22Rv1 (cell line): Measurements from ENCODE around the gene ANXA6.

Experiments used
- CTCF ChIP-seq: fragments of 450-650 bp; IDR thresholded peaks from 2 replicates; pipeline ENCODE4 v1.5.1; 2017; ENCODE audit warnings: mild to moderate bottlenecking
- ZFX ChIP-seq: fragments of 450-650 bp; IDR thresholded peaks from 2 replicates; pipeline ENCODE4 v1.6.1; 2017; ENCODE audit warnings: antibody characterized with exemption, borderline replicate concordance

- TF ChIP-seq CTCF (no peak), ZFX (no peak)
These were observed 13.3 kb downstream of the ANXA6 start for GRCh38 chr5:151144275-151144674.
